Hindlimb muscle (tissue), 1 donor: ENCODE results near the gene HSD3B2. TPM values are rescaled to one million over a fixed set of nuclear protein-coding genes. Genes with fewer than 3 reads are reported as not detected.
A peak's percentile ranks its signal among the peaks of the same experiment; 100 is the strongest.

Source experiments
- DNase-seq: peaks from one replicate; pipeline ENCODE4 v3.0.0-alpha.2; 2013
- polyA plus RNA-seq: library from polyadenylated mRNA; unstranded; fragments of 120-200 nt; gene quantifications from one replicate; pipeline ENCODE4 v1.2.1, GENCODE V29; 2013; ENCODE audit not compliant: insufficient read length

Gene HSD3B2
- polyA plus RNA-seq, 1 donor: not detected

DNA sequence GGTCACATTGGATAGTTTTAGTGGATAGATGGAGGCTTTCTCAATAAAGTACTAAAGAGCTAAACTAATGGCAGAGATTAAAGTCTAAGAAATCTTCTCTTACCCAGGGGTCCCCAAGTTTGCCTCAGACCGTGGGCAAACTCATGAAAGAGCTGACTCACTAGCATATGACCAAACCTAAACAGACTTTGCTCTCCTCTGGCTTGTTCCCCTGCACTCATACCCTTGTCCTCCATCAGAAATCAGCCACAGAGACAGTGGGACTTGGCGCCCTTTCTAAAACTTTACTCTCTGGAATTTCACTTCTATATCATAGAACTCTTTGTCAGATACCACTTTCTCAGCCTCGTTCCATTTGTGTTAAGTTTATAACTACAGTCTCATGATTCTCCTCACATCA is 17.0 kb upstream of the HSD3B2 start:
- no peak for DNase-seq

DNA sequence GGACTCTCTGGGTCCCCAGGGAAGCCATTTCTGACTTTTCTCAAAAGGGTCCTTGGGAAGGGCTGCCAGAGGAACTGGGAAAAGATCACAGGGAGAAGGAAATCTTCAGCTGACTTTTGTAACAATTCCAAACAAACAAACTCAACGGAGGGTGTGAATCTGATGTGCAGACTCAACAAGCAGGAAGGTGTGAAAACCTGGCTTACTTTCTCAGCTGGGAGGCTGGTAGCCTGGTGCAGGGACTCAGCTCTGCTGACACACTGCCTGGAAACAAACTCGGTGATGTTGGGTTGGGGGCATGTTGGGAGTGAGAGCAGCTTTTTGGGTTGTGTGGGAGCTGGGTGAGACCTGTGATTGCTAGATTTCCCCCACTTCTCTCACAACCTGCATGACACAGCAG is 10.2 kb upstream of the HSD3B2 start:
- DNase-seq: no peak

DNA sequence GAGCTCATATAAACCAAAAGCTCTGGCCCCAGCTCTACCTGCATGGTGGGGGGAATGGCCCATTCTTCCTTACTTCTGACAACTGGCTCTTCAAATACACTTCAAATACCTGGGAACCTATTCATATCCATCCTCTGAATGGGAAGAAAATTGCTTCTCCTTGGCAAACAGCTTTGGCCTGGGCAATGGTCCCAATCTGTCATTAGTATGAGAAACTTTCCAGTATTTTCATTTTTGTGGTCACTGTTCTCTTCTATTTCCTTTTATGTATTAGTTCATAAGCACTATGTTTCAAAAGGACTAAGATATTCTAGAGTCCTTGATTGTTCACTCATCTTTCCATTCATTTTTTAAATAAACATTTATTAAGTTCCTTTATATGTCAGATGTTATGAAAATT is 5.2 kb upstream of the HSD3B2 start:
- peak; percentile 15 for DNase-seq

DNA sequence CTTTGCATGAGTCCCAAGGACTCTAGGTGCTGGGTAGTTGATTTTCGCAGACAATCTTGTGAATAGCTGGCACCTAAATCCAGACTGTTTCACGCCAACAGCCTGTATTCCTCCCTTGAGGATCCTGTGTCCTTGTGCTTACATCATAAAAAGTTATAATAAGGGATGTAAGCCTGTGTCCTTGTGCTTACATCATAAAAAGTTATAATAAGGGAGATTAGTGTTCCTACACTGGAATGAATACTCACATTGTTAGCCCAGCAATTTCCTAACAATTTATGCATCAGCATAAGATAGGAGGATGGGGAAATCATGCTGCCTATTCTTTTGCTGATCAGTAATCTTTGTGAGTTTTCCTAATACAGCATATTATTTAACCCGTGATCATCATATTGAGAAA is 4.0 kb upstream of the HSD3B2 start:
- no peak for DNase-seq

DNA sequence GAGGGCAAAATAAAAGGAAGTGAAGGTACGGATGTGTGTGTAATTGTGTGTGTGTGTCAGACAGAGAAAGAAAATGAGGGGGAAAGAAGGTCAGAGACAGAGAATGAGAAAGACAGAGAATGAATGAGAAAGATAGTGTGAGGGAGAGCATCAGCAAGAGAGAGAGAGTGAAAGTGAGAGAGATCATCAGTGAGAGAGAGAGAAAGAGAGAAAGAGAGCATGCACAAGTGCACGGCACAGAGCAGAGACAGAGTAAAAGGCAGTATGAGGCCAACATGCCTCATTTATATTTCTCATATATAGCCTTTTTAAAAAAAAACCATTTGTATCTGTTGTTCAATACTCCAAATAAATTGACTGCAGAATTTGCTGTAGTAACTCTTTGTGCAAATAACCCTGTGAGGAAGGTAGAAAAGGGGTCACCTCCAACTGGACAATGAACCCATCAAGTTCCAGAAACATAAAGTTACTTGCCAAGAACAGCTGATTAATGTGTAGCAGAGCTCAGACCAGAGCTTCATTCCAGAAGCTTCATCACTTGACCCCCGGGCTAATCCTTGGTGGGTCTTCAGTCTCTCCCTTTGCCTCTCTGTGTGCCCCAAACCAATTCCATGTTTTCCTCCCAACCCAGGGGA is 1.2 kb downstream of the HSD3B2 start:
- DNase-seq: no peak

DNA sequence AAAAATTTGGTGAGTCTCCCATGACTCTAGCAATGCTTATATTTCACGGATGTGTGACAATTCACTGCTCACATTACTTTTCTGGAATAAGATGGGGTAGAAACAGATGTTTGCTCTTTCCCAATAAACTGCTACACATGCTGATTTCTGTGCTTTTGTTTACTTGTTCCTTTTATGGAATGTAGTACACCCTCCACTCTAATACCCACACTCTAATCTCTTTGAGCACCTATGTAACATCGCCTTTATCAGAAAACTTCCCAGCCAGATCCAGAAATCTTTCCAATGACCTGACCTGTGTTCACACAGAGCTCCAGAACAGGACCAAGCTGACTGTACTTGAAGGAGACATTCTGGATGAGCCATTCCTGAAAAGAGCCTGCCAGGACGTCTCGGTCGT is 4.2 kb downstream of the HSD3B2 start:
- no peak for DNase-seq

DNA sequence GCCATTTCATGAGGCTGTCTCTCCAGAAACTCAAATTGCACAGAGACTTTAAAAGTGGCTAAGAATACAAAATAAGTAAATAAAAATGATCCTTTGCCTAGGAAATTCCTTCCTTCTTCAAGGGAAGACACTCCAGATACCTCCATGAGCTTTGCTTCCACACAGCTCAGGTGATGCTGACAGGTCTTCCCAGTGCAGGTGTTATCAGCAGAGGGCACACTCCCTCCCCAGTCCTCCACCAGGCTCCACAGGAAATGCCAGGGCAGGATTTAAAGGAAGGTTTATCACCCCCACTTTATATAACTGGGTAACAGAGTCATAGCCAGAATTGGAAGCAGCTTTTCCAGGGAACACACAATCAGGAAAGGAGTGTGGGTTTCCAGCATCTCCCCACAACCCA is 5.7 kb downstream of the HSD3B2 start:
- no peak for DNase-seq

DNA sequence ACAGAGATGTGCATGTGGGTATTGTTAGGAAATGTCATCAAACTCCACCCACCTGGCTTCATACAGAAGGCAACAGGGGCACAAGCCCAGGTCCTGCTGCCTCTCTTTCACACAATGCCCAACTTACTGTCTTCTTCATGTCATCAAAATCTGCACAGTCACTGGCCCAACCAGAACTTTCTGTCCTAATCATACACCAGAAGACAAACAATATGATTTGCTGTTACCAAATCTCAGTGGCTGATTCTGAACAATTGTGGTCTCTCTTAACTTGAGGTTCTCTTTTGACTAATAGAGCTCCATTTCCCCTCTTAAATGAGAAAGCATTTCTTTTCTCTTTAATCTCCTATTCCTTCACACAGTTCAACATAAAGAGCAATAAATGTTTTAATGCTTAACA is 7.7 kb downstream of the HSD3B2 start:
- no peak for DNase-seq

DNA sequence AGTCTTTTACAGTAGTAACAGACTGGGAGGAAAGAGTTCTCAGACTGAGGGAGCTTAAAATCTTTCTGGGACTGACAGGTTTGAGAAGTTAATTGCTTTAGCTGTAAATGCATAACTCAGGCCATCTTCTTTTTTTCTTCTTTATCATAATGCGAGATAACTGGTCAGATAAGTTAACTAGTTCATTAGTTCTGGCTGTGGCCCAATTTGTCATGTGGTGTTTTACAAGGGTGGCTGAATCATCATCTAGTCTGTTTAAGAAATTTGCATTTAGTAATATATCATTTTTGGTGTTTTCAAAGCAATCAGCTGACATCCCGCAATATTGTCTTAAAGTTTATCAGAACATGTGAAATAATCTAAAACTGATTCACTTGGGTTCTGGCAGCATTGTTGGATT is 14.0 kb downstream of the HSD3B2 start:
- no peak for DNase-seq

DNA sequence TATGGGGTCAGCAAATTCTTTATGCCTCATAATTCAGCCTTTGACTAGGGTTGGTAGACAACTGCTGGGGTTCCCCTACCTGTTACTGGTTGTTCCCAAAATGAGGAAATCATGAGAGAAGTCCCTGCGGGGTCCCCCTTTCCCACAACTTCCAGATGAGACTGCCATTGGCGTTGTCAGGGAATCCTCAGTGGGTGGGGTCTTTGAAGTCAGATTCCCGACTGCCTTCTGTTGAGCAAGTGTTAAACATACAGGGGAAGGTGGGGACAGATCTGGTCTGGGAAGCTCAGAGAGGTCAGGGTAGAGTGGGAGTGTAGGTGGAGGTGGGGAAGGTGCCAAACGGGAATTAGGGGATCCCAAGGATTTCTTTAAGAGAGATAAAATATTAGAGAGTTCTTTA is 14.7 kb downstream of the HSD3B2 start:
- no peak for DNase-seq

DNA sequence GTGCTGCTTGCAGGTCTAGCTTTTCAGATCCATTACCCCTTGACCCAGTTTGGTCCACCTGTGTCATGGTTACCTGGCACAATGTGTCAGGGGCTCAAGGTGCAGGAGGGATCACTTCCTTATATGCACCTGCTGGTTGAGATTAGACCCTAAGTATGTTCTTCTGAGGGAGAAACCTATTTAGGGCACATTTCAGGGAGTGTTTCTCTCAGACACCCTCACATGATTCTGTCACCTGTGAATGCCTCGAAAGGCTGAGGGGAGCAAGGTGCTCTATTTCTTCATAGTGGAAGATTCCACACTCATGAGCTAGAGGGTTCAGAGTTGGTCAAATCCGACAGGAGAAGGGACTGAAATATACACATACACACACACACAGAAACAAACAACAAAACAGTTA is 15.5 kb downstream of the HSD3B2 start:
- no peak for DNase-seq

DNA sequence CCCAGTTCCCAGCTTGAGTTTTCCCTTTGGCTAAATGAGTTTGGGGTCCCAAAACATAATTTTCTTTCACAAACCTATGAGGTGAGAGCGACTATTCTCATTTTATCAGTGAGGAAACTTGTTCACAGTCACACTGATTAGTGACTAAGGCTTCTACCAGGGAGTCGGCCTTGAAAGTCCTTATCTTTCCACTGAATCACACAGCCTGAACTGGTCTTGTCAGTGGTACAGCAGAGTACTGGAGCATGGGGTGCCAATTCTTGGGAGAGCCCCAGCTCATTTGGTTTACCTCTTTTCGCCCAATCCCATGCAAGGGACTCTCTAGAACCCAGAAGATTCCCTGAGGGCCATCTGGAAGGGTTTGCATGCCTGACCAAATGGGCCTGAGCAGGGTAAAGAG is 16.9 kb downstream of the HSD3B2 start:
- DNase-seq: no peak

DNA sequence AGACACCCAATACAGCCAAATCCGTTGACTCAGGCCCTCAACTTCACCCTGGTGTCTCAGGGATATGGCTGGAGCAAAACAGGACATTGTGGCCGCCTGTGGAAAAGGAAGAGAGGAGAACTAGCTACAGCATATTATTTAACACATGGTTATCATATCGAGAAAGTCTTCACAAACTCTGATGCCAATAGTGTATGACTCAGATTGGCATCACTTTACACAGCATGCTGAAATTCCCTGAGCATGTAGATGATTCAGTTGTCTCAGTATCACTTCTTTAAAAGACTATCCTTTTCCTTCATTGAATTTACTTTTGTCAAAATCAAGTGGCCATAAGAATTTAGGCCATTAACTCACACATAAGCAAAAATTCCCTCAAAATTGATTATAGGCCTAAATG is 20.1 kb downstream of the HSD3B2 start:
- no peak for DNase-seq

DNA sequence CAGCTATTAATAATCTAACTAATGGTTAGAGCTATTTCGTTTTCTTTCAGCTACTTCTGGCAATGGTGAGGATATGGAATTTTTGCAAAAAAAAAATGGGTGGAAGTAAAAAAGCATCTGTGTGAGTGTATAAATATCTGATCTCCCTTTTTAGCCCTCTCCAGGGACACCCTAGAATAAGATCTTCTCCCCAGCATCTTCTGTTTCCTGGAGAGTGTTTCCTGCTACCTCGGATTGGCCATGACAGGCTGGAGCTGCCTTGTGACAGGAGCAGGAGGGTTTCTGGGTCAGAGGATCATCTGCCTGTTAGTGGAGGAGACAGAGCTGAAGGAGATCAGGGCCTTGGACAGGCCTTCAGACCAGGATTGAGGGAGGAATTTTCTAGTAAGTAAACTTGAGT is 23.8 kb downstream of the HSD3B2 start:
- no peak for DNase-seq

DNA sequence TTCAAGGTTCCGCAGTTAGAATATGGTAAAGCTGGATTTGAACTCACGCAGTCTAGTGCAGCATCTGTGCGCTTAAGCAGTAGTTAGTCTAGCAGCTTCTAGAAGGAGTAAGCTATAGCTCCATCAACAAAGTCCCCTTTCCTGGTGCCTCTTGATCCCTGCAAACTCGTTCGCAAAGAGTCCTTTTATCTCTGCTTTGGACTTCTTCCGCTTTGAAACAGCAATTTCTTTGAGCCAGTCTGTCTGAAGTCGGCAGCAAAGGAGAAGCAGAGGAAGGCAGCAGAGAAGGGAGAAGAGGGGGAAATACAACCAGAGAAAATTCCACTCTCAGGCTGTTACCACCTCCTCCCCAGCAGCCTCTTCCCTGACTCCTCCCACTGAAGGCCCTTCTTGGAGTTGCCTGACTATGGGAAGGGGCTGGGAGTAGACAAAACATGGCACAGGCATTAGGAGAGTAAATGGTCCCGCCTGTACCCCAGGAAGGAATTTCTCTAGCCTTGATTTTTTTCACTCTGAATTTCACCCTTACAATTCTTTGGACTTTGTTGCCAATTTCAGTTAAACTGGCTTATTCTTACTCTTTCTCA is 25.9 kb downstream of the HSD3B2 start:
- no peak for DNase-seq

DNA sequence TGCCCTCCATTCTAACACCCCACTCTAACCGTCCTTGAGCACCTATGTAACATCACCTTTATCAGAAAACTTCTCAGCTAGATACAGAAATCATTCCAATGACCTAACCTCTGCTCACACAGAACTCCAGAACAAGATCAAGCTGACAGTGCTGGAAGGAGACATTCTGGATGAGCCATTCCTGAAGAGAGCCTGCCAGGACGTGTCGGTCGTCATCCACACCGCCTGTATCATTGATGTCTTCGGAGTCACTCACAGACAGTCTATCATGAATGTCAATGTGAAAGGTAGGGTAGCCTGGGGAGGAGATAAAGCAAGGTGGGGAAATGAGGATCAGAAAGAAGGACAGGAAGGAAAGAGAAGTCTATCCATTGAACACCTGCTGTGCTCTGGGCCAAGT is 27.8 kb downstream of the HSD3B2 start:
- DNase-seq: no peak

DNA sequence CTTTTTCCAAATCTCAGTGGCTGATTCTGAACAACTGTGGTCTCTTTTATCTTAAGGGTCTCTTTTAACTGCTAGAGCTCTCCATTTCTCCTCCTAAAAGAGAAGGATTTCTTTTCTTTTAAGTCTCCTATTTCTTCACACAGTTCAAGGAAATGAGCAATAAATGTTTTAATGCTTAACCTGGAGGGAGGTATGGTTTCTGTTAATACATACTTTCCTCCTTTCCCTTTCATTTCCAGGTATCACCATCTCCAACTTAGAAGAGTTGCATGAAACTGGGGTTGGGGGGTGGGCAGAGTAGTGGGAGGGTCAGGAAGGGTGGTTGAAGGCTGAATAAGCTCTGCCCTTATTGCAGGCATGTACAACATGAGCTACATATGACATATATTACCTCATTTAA is 31.4 kb downstream of the HSD3B2 start:
- no peak for DNase-seq

DNA sequence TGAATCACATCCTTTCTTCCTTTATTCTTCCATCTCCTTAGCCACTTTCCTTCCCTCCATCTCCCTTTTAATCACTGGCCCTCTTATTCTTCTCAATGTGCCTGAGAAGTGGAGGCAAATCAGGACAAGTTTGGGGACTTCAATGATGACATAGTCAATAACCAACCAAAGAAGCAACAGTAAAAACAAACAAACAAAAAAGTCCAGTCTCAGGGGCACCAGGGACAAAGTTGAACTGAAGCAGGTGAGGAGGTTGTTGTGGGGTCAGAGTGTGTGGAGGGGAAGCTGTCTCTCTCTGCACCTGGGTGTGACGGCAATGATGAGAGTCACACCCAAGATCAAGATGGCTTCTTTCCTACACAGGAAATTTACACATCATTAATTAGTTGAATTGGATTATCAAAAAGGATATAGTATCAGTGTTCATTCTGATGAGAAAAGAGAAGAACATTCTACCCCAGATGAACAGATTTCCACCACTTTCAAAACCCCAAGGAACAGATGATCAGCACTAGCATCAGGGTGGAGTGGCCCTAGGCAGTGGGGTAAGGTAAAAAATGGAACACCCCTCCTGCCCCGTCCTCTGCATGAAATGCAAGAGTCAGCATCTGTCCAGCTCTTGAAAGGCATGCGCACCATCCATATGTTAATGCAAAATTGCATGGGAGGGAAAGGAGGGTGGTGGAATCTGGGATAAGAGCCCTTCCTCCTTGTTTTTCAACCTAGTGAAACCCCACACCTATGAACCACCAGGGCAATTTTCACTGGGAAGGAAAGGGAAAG is 32.6 kb downstream of the HSD3B2 start:
- DNase-seq: no peak

DNA sequence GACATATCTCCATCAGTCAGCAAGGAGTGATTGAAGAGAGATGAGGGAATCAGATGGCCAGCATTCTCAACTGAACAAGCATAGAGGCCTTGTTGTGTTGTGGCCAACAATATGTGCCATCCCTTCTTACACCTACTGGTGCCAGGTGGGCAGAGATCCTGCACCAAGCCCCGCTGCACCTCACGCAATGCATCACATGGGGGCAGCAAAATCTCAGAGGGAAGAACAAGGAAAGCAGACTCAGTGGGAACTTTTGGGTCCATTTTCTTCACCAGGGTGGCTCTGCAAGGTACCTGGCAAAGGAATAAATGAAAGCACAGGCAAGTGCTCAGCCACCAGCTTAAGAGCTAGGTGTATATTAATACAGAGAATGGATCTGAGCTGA is 33.2 kb downstream of the HSD3B2 start:
- no peak for DNase-seq

DNA sequence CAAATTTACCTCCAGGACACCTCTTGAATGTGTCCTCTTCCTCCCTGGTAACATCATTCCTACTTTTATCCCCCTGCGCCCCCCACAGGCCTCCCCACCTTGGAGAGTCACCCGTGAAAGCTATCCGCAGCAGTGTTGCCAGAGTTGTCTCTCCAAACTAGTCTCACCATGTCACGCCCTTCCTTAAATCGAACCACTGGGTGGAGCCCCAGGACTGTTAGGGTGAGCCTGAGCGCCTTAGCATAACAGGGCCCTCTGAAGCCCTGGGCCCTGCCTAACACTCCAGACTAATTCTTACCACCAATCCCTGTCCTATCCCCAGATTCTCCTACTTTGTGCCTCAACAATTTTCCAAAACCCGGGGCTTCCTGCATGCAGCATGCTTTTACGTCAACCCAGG is 35.0 kb downstream of the HSD3B2 start:
- no peak for DNase-seq

DNA sequence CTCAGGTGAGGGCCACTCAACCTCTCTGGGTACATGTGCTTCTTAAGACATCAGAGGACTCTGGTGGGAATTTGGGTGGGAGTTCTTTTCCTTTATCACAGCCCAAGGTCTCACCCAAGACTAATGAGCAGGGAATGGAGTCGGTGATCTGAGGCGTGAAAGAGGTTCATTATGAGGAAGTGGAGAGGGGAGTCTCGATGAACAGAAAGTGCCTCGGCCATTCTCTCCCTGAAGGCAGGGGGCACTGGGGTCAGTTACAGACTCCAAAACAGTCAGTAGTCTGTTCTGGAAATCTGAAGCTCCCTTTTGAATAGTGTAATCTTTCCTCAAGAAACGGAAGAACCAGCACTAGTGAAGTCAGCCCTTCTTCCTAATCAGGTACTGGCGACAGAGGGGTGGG is 36.2 kb downstream of the HSD3B2 start:
- DNase-seq: no peak

DNA sequence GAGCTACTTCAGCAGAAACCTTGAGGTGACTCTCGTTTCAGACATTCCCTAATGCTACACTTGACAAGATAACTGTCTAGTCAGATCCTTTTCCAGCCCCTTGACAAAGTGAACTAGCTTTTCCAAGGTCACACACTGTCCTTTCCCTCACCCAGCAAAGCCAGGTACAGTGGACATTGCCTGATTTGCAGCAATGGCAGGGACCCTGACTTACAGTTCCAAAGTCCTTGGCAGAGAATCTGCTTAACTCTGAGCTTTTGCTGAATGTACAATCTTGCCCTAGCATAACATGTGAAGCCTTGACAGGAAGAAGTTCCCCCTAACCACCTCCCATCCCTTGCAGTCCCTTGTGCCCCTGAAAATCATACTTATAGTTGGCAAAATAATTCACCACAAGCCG is 37.1 kb downstream of the HSD3B2 start:
- DNase-seq: no peak

DNA sequence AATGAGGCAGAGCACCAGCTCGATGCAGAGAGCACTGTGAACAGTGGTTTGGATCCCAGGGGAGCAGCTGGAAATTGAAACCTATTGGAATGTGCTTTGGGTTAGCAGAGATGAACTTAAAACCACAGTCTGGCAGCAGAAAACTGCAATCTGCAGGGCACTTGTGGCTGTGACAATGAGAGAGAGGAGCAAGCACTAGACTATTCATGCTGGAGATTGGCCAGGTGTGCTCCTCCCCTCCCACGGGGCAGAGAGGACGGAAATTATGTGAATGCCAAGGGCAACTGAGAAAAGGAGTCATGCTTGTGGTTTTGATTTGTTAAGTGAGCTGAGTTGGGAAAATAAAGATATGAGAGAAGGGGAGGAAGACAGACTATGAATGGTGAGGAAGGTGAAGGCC is 38.1 kb downstream of the HSD3B2 start:
- DNase-seq: no peak

DNA sequence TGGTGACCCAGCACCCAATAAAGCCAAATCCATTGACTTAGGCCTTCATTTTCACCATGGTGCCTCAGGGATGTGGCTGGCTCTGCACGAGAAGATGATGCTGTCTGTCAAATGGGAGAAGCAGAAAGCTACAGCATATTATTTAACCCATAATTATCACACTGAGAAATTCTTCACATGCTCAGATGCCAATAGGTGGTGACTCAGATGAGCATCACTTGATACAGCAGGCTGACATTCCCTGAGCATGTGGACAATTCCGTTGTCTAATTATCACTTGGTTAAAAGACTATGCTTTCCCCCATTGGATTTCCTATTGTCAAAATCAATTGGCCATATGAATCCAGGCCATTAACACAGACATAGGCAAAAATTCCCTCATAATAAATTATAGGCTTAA is 48.0 kb downstream of the HSD3B2 start:
- DNase-seq: no peak
